ENCODE data around the gene C14orf132. TPM values are rescaled to one million over a fixed set of nuclear protein-coding genes. Genes with fewer than 3 reads are reported as not detected.
A peak's percentile ranks its signal among the peaks of the same experiment; 100 is the strongest.

Gene C14orf132
- total RNA-seq, 2 donors from 2014 or later: 23.0 to 37.5 TPM

DNA sequence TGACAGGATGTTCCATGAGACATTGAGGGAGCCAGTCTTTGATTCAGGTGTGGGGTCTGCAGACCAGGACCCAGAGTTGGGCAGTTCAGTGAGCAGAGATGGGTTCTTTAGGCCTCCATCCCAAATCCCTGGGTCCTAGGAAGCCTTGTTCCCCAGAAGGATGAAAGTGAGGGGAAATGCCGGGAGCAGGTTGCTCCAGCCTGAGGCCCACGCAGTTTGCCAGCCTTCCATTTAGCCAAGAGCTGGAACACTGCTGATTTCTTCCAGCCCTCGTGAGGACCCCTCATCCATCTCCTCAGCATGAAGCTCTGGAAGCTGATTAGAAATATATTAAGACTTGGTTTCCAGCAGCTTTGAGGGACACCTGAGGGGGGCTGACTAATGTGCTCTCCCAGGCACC lies 12.1 kb downstream of the C14orf132 start:
- ATAC-seq (ENCODE audit: insufficient number of reproducible peaks, low FRiP score, low read depth) (no peak), DNase-seq (ENCODE audit: low spot score) (no peak)
- Histone ChIP-seq H3K9me3 (no peaks in the 10 kb centered on the region), H3K4me1 (ENCODE audit: control insufficient read depth in 1 of 2, low read depth in 2 of 2) (peaks cover 19 to 57% of the 10 kb centered on the region in 2 donors), H3K36me3 (no peaks in the 10 kb centered on the region), H3K27ac (peak overlapping the region; percentile 1 to 43), H3K4me3 (no peak overlapping the region), H3K27me3 (replicated peaks; ENCODE audit: insufficient read depth) (no peaks in the 10 kb centered on the region)
- TF ChIP-seq, protein P1, sequence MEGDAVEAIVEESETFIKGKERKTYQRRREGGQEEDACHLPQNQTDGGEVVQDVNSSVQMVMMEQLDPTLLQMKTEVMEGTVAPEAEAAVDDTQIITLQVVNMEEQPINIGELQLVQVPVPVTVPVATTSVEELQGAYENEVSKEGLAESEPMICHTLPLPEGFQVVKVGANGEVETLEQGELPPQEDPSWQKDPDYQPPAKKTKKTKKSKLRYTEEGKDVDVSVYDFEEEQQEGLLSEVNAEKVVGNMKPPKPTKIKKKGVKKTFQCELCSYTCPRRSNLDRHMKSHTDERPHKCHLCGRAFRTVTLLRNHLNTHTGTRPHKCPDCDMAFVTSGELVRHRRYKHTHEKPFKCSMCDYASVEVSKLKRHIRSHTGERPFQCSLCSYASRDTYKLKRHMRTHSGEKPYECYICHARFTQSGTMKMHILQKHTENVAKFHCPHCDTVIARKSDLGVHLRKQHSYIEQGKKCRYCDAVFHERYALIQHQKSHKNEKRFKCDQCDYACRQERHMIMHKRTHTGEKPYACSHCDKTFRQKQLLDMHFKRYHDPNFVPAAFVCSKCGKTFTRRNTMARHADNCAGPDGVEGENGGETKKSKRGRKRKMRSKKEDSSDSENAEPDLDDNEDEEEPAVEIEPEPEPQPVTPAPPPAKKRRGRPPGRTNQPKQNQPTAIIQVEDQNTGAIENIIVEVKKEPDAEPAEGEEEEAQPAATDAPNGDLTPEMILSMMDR (IDR thresholded peaks at IDR 0.05): no peak

DNA sequence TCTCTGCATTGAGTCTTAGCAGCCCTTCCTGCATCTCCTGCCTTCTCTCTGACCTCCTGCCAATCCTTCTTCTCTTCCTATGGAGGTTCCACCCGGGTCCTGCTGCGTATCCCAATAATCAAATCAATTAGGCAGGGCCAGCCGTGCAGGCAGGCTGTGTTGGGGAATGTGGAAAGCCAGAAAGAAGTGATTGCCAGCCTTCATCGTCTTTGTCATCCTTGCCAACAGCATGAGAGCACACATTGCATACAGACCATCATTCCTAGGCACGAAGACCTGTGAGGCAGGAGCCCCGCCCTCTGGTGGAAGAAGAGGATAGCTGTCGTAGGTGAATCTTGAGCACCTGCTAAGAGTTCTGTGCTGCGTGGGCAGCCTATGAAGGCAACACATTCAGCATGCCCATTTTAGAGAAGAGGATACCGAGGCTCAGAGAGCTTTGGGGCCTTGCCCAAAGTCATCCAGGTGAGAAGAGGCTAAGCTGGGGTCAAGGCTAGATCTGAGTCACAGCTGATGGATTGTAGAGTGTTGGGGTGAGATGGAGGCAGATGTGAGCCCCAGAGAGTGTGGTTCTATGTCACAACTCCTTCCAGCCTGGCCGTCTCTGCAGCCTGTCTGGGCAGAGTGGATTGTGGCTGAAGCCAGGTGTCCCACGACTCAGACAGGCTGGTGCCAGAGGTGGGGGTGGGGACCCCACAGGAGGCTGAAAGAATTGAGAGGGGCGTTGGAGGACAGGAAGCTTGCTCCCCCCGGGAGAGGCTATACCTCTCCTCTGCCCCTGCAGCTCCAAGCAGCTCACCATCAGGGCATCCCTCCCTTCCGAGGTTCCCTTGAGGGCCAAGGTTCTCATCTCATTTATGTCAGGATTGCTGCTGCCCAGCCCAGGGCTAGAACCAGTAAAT lies 12.7 kb downstream of the C14orf132 start:
- DNase-seq (ENCODE audit: low spot score) (no peak), ATAC-seq (ENCODE audit: insufficient number of reproducible peaks, low FRiP score, low read depth) (no peak)
- Histone ChIP-seq H3K27ac (peak overlapping the region; percentile 43 to 93), H3K4me1 (ENCODE audit: control insufficient read depth in 1 of 2, low read depth in 2 of 2) (peaks cover 16 to 57% of the 10 kb centered on the region in 2 donors), H3K27me3 (replicated peaks; ENCODE audit: insufficient read depth) (no peaks in the 10 kb centered on the region), H3K9me3 (no peaks in the 10 kb centered on the region), H3K36me3 (no peaks in the 10 kb centered on the region), H3K4me3 (no peak overlapping the region)
- TF ChIP-seq, protein P1 (IDR thresholded peaks at IDR 0.05): no peak

- H3K4me1 ChIP-seq (ENCODE audit: control insufficient read depth in 1 of 2, low read depth in 2 of 2): peaks cover 14 to 57% of the 10 kb centered on the region in 2 donors
- H3K4me3 ChIP-seq: no peak overlapping the region
- no peaks in the 10 kb centered on the region for H3K27me3 ChIP-seq (replicated peaks; ENCODE audit: insufficient read depth)
- no peaks in the 10 kb centered on the region for H3K9me3 ChIP-seq
- ATAC-seq (ENCODE audit: insufficient number of reproducible peaks, low FRiP score, low read depth): no peak
- TF ChIP-seq, protein P1 (IDR thresholded peaks at IDR 0.05): no peak
- peak overlapping the region; percentile 93 to 94 for H3K27ac ChIP-seq
- no peak for DNase-seq (ENCODE audit: low spot score)
- no peaks in the 10 kb centered on the region for H3K36me3 ChIP-seq
Observed at GRCh38 chr14:96052541-96053247, 13.5 kb downstream of the C14orf132 start.

DNA sequence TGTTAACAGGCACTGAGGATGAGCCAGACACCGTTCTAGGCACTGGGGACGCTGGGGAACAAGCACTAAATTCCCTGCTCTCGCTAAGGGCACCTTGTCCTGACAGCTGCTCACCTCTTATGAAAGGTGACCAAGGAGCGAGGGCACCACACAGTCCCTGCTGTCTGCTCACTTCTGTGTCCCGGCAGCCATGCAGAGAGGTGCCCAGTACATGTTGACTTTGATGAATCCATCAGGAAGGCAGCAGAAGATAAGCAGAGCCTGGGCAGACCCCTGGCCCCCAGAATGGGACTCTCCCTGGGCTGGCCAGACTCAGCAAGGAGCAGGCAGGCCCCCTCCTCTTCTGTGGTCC lies 14.1 kb downstream of the C14orf132 start:
- Histone ChIP-seq H3K27ac (peak overlapping the region; percentile 93 to 94), H3K27me3 (replicated peaks; ENCODE audit: insufficient read depth) (no peaks in the 10 kb centered on the region), H3K4me1 (ENCODE audit: control insufficient read depth in 1 of 2, low read depth in 2 of 2) (peaks cover 14 to 57% of the 10 kb centered on the region in 2 donors), H3K9me3 (no peaks in the 10 kb centered on the region), H3K4me3 (no peak overlapping the region), H3K36me3 (no peaks in the 10 kb centered on the region)
- ATAC-seq (ENCODE audit: insufficient number of reproducible peaks, low FRiP score, low read depth): no peak
- DNase-seq (ENCODE audit: low spot score): no peak
- TF ChIP-seq, protein P1 (IDR thresholded peaks at IDR 0.05): no peak
